ENCODE measurements around the gene TMEM132C. TPM values are rescaled to one million over a fixed set of nuclear protein-coding genes. Genes with fewer than 3 reads are reported as not detected.

TMEM132C gene
- total and polyA plus RNA-seq, 2 of the 13 experiments (the other 11 are each of a cell fraction or from before 2014, with no cell fraction given): not detected

DNA sequence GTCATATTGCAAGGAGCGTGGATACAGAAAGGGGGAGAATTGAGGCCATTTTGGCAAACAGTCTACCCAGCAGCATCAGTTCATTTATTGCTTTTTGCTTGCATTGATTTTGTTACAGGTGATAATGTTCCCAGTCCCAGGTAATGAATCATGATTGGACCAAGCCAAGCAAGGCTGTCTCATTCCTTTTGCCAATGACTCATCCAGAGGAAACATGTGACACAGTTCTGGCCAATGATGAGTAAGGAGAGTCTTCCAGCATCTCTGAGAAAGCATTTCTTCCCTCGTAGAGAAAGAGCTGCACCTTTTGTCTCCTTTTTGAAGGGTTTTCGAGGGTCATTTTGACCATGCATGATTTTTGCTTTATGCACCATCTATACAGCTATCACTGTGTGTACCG is 488.6 kb downstream of the TMEM132C start:
- POLR2A ChIA-PET: no interaction called here
- TF ChIP-seq, protein P1, sequence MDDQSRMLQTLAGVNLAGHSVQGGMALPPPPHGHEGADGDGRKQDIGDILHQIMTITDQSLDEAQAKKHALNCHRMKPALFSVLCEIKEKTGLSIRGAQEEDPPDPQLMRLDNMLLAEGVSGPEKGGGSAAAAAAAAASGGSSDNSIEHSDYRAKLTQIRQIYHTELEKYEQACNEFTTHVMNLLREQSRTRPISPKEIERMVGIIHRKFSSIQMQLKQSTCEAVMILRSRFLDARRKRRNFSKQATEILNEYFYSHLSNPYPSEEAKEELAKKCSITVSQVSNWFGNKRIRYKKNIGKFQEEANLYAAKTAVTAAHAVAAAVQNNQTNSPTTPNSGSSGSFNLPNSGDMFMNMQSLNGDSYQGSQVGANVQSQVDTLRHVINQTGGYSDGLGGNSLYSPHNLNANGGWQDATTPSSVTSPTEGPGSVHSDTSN (CRISPR knock-in tag; IDR thresholded peaks at IDR 0.05; ENCODE audit: borderline replicate concordance): no peak
- TF ChIP-seq ZNF598 (CRISPR knock-in tag; IDR thresholded peaks at IDR 0.05; ENCODE audit: borderline replicate concordance) (no peak), KLF13 (CRISPR knock-in tag; IDR thresholded peaks at IDR 0.05) (no peak), TGIF2 (CRISPR knock-in tag; IDR thresholded peaks at IDR 0.05) (no peak), ZNF224 (CRISPR knock-in tag; IDR thresholded peaks at IDR 0.05) (no peak), HHEX (CRISPR knock-in tag; IDR thresholded peaks at IDR 0.05) (no peak), ZNF383 (CRISPR knock-in tag; IDR thresholded peaks at IDR 0.05; ENCODE audit: borderline replicate concordance) (no peak), ZNF235 (CRISPR knock-in tag; IDR thresholded peaks at IDR 0.05; ENCODE audit: borderline replicate concordance) (no peak), SALL2 (CRISPR knock-in tag; IDR thresholded peaks at IDR 0.05) (no peak), ZNF205 (CRISPR knock-in tag; IDR thresholded peaks at IDR 0.05) (no peak), ZBTB38 (CRISPR knock-in tag; IDR thresholded peaks at IDR 0.05) (no peak), PHF20 (CRISPR knock-in tag; IDR thresholded peaks at IDR 0.05) (no peak), RFX3 (CRISPR knock-in tag; IDR thresholded peaks at IDR 0.05) (no peak)
- TF ChIP-seq, protein P2, sequence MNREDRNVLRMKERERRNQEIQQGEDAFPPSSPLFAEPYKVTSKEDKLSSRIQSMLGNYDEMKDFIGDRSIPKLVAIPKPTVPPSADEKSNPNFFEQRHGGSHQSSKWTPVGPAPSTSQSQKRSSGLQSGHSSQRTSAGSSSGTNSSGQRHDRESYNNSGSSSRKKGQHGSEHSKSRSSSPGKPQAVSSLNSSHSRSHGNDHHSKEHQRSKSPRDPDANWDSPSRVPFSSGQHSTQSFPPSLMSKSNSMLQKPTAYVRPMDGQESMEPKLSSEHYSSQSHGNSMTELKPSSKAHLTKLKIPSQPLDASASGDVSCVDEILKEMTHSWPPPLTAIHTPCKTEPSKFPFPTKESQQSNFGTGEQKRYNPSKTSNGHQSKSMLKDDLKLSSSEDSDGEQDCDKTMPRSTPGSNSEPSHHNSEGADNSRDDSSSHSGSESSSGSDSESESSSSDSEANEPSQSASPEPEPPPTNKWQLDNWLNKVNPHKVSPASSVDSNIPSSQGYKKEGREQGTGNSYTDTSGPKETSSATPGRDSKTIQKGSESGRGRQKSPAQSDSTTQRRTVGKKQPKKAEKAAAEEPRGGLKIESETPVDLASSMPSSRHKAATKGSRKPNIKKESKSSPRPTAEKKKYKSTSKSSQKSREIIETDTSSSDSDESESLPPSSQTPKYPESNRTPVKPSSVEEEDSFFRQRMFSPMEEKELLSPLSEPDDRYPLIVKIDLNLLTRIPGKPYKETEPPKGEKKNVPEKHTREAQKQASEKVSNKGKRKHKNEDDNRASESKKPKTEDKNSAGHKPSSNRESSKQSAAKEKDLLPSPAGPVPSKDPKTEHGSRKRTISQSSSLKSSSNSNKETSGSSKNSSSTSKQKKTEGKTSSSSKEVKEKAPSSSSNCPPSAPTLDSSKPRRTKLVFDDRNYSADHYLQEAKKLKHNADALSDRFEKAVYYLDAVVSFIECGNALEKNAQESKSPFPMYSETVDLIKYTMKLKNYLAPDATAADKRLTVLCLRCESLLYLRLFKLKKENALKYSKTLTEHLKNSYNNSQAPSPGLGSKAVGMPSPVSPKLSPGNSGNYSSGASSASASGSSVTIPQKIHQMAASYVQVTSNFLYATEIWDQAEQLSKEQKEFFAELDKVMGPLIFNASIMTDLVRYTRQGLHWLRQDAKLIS (CRISPR knock-in tag; IDR thresholded peaks at IDR 0.05): no peak
- TF ChIP-seq, protein P3, sequence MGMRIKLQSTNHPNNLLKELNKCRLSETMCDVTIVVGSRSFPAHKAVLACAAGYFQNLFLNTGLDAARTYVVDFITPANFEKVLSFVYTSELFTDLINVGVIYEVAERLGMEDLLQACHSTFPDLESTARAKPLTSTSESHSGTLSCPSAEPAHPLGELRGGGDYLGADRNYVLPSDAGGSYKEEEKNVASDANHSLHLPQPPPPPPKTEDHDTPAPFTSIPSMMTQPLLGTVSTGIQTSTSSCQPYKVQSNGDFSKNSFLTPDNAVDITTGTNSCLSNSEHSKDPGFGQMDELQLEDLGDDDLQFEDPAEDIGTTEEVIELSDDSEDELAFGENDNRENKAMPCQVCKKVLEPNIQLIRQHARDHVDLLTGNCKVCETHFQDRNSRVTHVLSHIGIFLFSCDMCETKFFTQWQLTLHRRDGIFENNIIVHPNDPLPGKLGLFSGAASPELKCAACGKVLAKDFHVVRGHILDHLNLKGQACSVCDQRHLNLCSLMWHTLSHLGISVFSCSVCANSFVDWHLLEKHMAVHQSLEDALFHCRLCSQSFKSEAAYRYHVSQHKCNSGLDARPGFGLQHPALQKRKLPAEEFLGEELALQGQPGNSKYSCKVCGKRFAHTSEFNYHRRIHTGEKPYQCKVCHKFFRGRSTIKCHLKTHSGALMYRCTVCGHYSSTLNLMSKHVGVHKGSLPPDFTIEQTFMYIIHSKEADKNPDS (CRISPR knock-in tag; IDR thresholded peaks at IDR 0.05): no peak
- TF ChIP-seq, protein P4, sequence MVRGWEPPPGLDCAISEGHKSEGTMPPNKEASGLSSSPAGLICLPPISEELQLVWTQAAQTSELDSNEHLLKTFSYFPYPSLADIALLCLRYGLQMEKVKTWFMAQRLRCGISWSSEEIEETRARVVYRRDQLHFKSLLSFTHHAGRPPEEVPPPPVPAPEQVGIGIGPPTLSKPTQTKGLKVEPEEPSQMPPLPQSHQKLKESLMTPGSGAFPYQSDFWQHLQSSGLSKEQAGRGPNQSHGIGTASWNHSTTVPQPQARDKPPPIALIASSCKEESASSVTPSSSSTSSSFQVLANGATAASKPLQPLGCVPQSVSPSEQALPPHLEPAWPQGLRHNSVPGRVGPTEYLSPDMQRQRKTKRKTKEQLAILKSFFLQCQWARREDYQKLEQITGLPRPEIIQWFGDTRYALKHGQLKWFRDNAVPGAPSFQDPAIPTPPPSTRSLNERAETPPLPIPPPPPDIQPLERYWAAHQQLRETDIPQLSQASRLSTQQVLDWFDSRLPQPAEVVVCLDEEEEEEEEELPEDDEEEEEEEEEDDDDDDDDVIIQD (CRISPR knock-in tag; IDR thresholded peaks at IDR 0.05; ENCODE audit: low read depth): no peak

More for the DNA sequence above, 488.6 kb downstream of the TMEM132C start:
- Histone ChIP-seq H3K27me3 (ENCODE audit: control insufficient read depth in 1 of 2, insufficient read depth in 2 of 2, low read length in 2 of 2) (peaks cover 0 to 4% of the 10 kb centered on the region in 2 experiments; a peak in 1 of 5 replicates), H3K79me2 (ENCODE audit: insufficient read depth, low read length) (no peaks in the 10 kb centered on the region), H3K9me3 (ENCODE audit: low read length) (no peaks in the 10 kb centered on the region), H3K4me3 (replicated peaks in 1 of 3; ENCODE audit: insufficient read depth in 1 of 3, low read depth in 2 of 3, low read length in 3 of 3) (no peak overlapping the region), H4K20me1 (ENCODE audit: insufficient read depth, low read length) (no peaks in the 10 kb centered on the region), H3K4me2 (ENCODE audit: low read depth, low read length) (no peak overlapping the region), H3K36me3 (replicated peaks in 1 of 2; ENCODE audit: control insufficient read depth in 1 of 2, insufficient read depth in 2 of 2, low read length in 2 of 2) (no peaks in the 10 kb centered on the region), H2AFZ (ENCODE audit: low read length) (no peak overlapping the region), H3K9ac (ENCODE audit: insufficient read depth, low read depth, low read length) (no peak overlapping the region), H3K4me1 (ENCODE audit: insufficient read depth, low read length) (no peaks in the 10 kb centered on the region), H3K27ac (ENCODE audit: extremely low read length, insufficient read depth, low read length) (no peak overlapping the region)
- ATAC-seq (no peak), FAIRE-seq (no peak), DNase-seq (ENCODE audit: low spot score) (no peak)
- no TSS peak for BruUV-seq (replicated peaks)
- in situ Hi-C loops (cut with HindIII; ENCODE audit: extremely low pct_ligation_motif_present, low pct_unique_long_range_greater_than_20kb): no loop called here
- CTCF ChIA-PET (ENCODE audit: low intra/inter-chr PET ratio, low total read pairs): no interaction called here
- intact Hi-C loops (cut with micrococcal nuclease; ENCODE audit: unreplicated experiment): no loop called here
- WGBS (ENCODE audit: low lambda C conversion rate): 5% methylated on average over 4 of the region's 4 CpGs
